Body of pancreas (tissue), 4 donors: Measurements from ENCODE around the gene RPE65. TPM values are rescaled to one million over a fixed set of nuclear protein-coding genes. Genes with fewer than 3 reads are reported as not detected.

Experiments used
- ATAC-seq: fragments of 150-250 bp; one replicate; pipeline ENCODE4 v1.9.1; 2016
- DNase-seq, 4 donors: peaks; one replicate each; pipeline ENCODE4 v3.0.0-alpha.2; 2019
- H3K27ac ChIP-seq, 4 donors: fragments of 200-600 bp; sonication (generic); 1 replicate in 3 of 4; 2 replicates in 1 of 4; pipeline versions ENCODE4 v1.5.1 to v1.6.1; 2016 to 2019; ENCODE audit warnings: mild to moderate bottlenecking in 1 of 4, mixed read lengths in 1 of 4, moderate library complexity in 1 of 4
- H3K27me3 ChIP-seq, 2 donors: fragments of 200-600 bp; sonication (generic); one replicate each; pipeline ENCODE4 v1.6.0; 2016; ENCODE audit warnings: mild to moderate bottlenecking in 1 of 2
- H3K36me3 ChIP-seq, 2 donors: fragments of 200-600 bp; sonication (generic); replicated peaks in 1 of 2; 2 replicates each; pipeline ENCODE4 v1.5.1; 2016; ENCODE audit warnings: low read depth in 2 of 2; ENCODE audit not compliant: insufficient read depth in 1 of 2
- H3K4me1 ChIP-seq: fragments of 200-600 bp; sonication (generic); one replicate; pipeline ENCODE4 v1.6.0; 2016
- H3K4me3 ChIP-seq, 2 donors: fragments of 200-600 bp; sonication (generic); 1 replicate in 1 of 2; 2 replicates in 1 of 2; pipeline ENCODE4 v1.5.1; 2016 to 2019
- H3K9me3 ChIP-seq, 3 donors: fragments of 200-600 bp; sonication (generic); 1 replicate in 2 of 3; 2 replicates in 1 of 3; pipeline ENCODE4 v1.5.1; 2016
- CTCF ChIP-seq, 7 experiments: fragments of 450-650 bp in 4 of 7; fragments of 200-600 bp in 3 of 7; sonication (generic) in 3 of 7; IDR thresholded peaks; one replicate each; pipeline ENCODE4 v1.5.1; 2016 to 2019; ENCODE audit warnings: antibody characterized with exemption in 7 of 7
- POLR2A ChIP-seq, 3 donors: fragments of 450-650 bp; IDR thresholded peaks; one replicate each; pipeline ENCODE4 v1.6.1; 2016; ENCODE audit warnings: antibody characterized with exemption in 3 of 3, mild to moderate bottlenecking in 2 of 3
- WGBS, 2 donors: methylation state at CpG; one replicate each; pipeline ENCODE4 v1.1.5; 2017; 5-methylcytosine and 5-hydroxymethylcytosine counted together
- intact Hi-C: fragments of 100-400 bp; cut with DNase I; formaldehyde crosslinking; loops from one replicate; pipeline ENCODE4 v1.15.1; 2023
- total RNA-seq, 2 donors: library from RNA; depleted of rRNA; stranded (reverse); fragments of >200 nt; gene quantifications; one replicate each; pipeline ENCODE4 v1.1.0, GENCODE V29; 2016

Gene RPE65
- total RNA-seq, 2 donors from 2014 or later, result not detected

GRCh38 chr1:68459091-68459490, 9.3 kb upstream of the RPE65 start:
- Histone ChIP-seq H3K4me3 (no peak overlapping the region), H3K27me3 (no peaks in the 10 kb centered on the region), H3K27ac (no peak overlapping the region), H3K9me3 (peaks cover 0 to 4% (median 0%) of the 10 kb centered on the region in 3 donors), H3K36me3 (no peaks in the 10 kb centered on the region), H3K4me1 (no peaks in the 10 kb centered on the region)
- intact Hi-C loops, result no loop called here
- no peak for ATAC-seq
- no peak for TF ChIP-seq POLR2A (IDR thresholded peaks at IDR 0.05)
- no peak for TF ChIP-seq CTCF (IDR thresholded peaks at IDR 0.05)
- 39% methylated on average over 2 of the region's 2 CpGs for WGBS, 2 donors
- no peak for DNase-seq

GRCh38 chr1:68456202-68456601, 6.4 kb upstream of the RPE65 start:
- H3K4me3 ChIP-seq, result no peak overlapping the region
- no peaks in the 10 kb centered on the region for H3K27me3 ChIP-seq
- H3K27ac ChIP-seq, result no peak overlapping the region
- intact Hi-C loops, result no loop called here
- no peaks in the 10 kb centered on the region for H3K36me3 ChIP-seq
- DNase-seq, result no peak
- ATAC-seq, result no peak
- H3K9me3 ChIP-seq, result no peaks in the 10 kb centered on the region
- TF ChIP-seq POLR2A (IDR thresholded peaks at IDR 0.05) (no peak), CTCF (IDR thresholded peaks at IDR 0.05) (no peak)
- whole genome bisulfite sequencing, 2 donors, result 76 to 78% methylated on average over 1 of the region's 1 CpG
- no peaks in the 10 kb centered on the region for H3K4me1 ChIP-seq

GRCh38 chr1:68454534-68454933, 4.8 kb upstream of the RPE65 start:
- DNase-seq (no peak), ATAC-seq (no peak)
- Histone ChIP-seq H3K4me1 (no peaks in the 10 kb centered on the region), H3K4me3 (no peak overlapping the region), H3K27me3 (no peaks in the 10 kb centered on the region), H3K9me3 (no peaks in the 10 kb centered on the region), H3K36me3 (no peaks in the 10 kb centered on the region), H3K27ac (no peak overlapping the region)
- TF ChIP-seq POLR2A (IDR thresholded peaks at IDR 0.05) (no peak), CTCF (IDR thresholded peaks at IDR 0.05) (no peak)
- intact Hi-C loops, result no loop called here
- 68 to 69% methylated on average over 2 of the region's 2 CpGs for WGBS, 2 donors

- no peaks in the 10 kb centered on the region for H3K27me3 ChIP-seq
- TF ChIP-seq CTCF (IDR thresholded peaks at IDR 0.05), result no peak
- TF ChIP-seq POLR2A (IDR thresholded peaks at IDR 0.05), result no peak
Observed at GRCh38 chr1:68453060-68453670, 3.4 kb upstream of the RPE65 start.

GRCh38 chr1:68448365-68448764, 1.4 kb downstream of the RPE65 start:
- TF ChIP-seq CTCF (IDR thresholded peaks at IDR 0.05), result no peak
- no peak for TF ChIP-seq POLR2A (IDR thresholded peaks at IDR 0.05)
- no peak for DNase-seq
- WGBS, 2 donors, result 64 to 71% methylated on average over 7 of the region's 7 CpGs
- Histone ChIP-seq H3K4me1 (no peaks in the 10 kb centered on the region), H3K4me3 (no peak overlapping the region), H3K27ac (no peak overlapping the region), H3K27me3 (no peaks in the 10 kb centered on the region), H3K9me3 (no peaks in the 10 kb centered on the region), H3K36me3 (no peaks in the 10 kb centered on the region)
- no peak for ATAC-seq
- intact Hi-C loops, result no loop called here

More at GRCh38 chr1:68453060-68453670, 3.4 kb upstream of the RPE65 start:
- 81% methylated on average over 8 of the region's 8 CpGs for WGBS, 2 donors
- H3K36me3 ChIP-seq, result no peaks in the 10 kb centered on the region
- no peak overlapping the region for H3K4me3 ChIP-seq
- intact Hi-C loops, result no loop called here
- ATAC-seq (no peak), DNase-seq (no peak)
- no peaks in the 10 kb centered on the region for H3K4me1 ChIP-seq
- no peak overlapping the region for H3K27ac ChIP-seq
- H3K9me3 ChIP-seq, result no peaks in the 10 kb centered on the region
